CD4-positive, alpha-beta T cell (primary cell): Measurements from ENCODE around the gene RBM34. TPM values are rescaled to one million over a fixed set of nuclear protein-coding genes. Genes with fewer than 3 reads are reported as not detected.
"Not testable (repeated sequence)": the region's sequence is repeated elsewhere in the genome, so short reads cannot be mapped to it uniquely, and the experiment has no call there.

Experiments
- ATAC-seq: fragments of 200-7000 bp; cut with Tn5 transposase; one replicate; pipeline ENCODE4 v1.10.0; 2022; ENCODE audit warnings: mild to moderate bottlenecking; ENCODE audit not compliant: poor library complexity
- CTCF ChIA-PET: fragments of 350-600 bp; sonication (Branson Sonifier 250); formaldehyde crosslinking; loops from one replicate; lab custom pipeline; 2021; ENCODE audit warnings: antibody characterized with exemption, inconsistent platforms; lab: Charles Lee
- POLR2A ChIA-PET: fragments of 350-600 bp; sonication (Branson Sonifier 250); formaldehyde crosslinking; loops from one replicate; lab custom pipeline; 2021; ENCODE audit warnings: antibody characterized with exemption, inconsistent platforms; lab: Charles Lee
- DNase-seq, 14 experiments: peaks; one replicate each; pipeline ENCODE4 v3.0.0-alpha.2; 2013 to 2020; ENCODE audit warnings: mixed read lengths in 2 of 14
- H3K27ac ChIP-seq, 2 donors: one replicate each; pipeline versions ENCODE4 v1.5.1 to v1.7.0; 2013; ENCODE audit warnings: low read length in 2 of 2, low read depth in 1 of 2, mild to moderate bottlenecking in 1 of 2
- H3K27me3 ChIP-seq, 2 experiments: 1 replicate in 1 of 2; 2 replicates in 1 of 2; pipeline versions ENCODE4 v1.6.1 to v1.7.0; 2013; ENCODE audit warnings: low read length in 2 of 2, control low read depth in 1 of 2, mild to moderate bottlenecking in 1 of 2, moderate library complexity in 1 of 2; ENCODE audit not compliant: insufficient read depth in 2 of 2, control insufficient read depth in 1 of 2
- H3K36me3 ChIP-seq: one replicate; pipeline ENCODE4 v1.6.1; 2013; ENCODE audit warnings: low read length, control low read depth; ENCODE audit not compliant: insufficient read depth
- H3K4me1 ChIP-seq: one replicate; pipeline ENCODE4 v1.6.1; 2013; ENCODE audit warnings: low read length, control low read depth; ENCODE audit not compliant: insufficient read depth
- H3K4me3 ChIP-seq: one replicate; pipeline ENCODE4 v1.5.1; 2013; ENCODE audit warnings: mild to moderate bottlenecking, low read length, moderate library complexity
- H3K9me3 ChIP-seq, 2 experiments: 1 replicate in 1 of 2; 2 replicates in 1 of 2; pipeline versions ENCODE4 v1.6.1 to v1.7.0; 2013; ENCODE audit warnings: low read length in 2 of 2, mild to moderate bottlenecking in 2 of 2, control low read depth in 1 of 2, moderate library complexity in 1 of 2; ENCODE audit not compliant: control insufficient read depth in 1 of 2, insufficient read depth in 1 of 2
- H3K27ac Mint-ChIP-seq: one replicate; pipeline ENCODE4 v1.8.0; 2020; ENCODE audit warnings: mixed read lengths
- H3K27me3 Mint-ChIP-seq: one replicate; pipeline ENCODE4 v1.8.0; 2021; ENCODE audit warnings: mixed read lengths
- H3K36me3 Mint-ChIP-seq: one replicate; pipeline ENCODE4 v1.8.0; 2021; ENCODE audit warnings: low read depth, mixed read lengths
- H3K4me1 Mint-ChIP-seq: one replicate; pipeline ENCODE4 v1.8.0; 2021; ENCODE audit warnings: low read depth, mixed read lengths
- H3K4me3 Mint-ChIP-seq: one replicate; pipeline ENCODE4 v1.8.0; 2020; ENCODE audit warnings: mild to moderate bottlenecking, mixed read lengths
- H3K9me3 Mint-ChIP-seq: one replicate; pipeline ENCODE4 v1.8.0; 2020; ENCODE audit warnings: mixed read lengths
- CTCF ChIP-seq: fragments of 200-600 bp; IDR thresholded peaks from one replicate; pipeline ENCODE4 v1.8.0; 2022; ENCODE audit warnings: antibody characterized with exemption, mild to moderate bottlenecking
- intact Hi-C, 2 experiments: fragments of 100-400 bp; cut with DNase I in 1 of 2; cut with micrococcal nuclease in 1 of 2; formaldehyde crosslinking; loops; one replicate each; pipeline versions ENCODE4 v1.15.1 to v1.9.0; 2023 to 2025; cut with DNase I, micrococcal nuclease
- total RNA-seq, 174 experiments: library from RNA in 2 of 174; stranded (reverse) in 2 of 174; gene quantifications; one replicate each; pipeline ENCODE4 v1.2.3 and lab custom pipeline; 2021 to 2026

Gene RBM34
- total RNA-seq, 2 experiments from 2014 or later: 195 to 218 TPM

GRCh38 chr1:235160383-235160956, 580 bp downstream of the RBM34 start:
- Mint-ChIP-seq H3K9me3 (no peaks in the 10 kb centered on the region), H3K4me3 (peak overlapping the region; percentile 95), H3K36me3 (peaks cover 27% of the 10 kb centered on the region), H3K27ac (peak overlapping the region; percentile 97), H3K4me1 (peaks cover 26% of the 10 kb centered on the region), H3K27me3 (no peaks in the 10 kb centered on the region)
- Histone ChIP-seq H3K4me3 (peak overlapping the region; percentile 75), H3K27ac (peak overlapping the region; percentile 82 to 88), H3K36me3 (peaks cover 35% of the 10 kb centered on the region), H3K27me3 (no peaks in the 10 kb centered on the region), H3K4me1 (peaks cover 43% of the 10 kb centered on the region), H3K9me3 (no peaks in the 10 kb centered on the region)
- TF ChIP-seq CTCF: no peak
- CTCF ChIA-PET: interaction anchor here (0.8 to 1.3 kb wide), 8 partner anchors 10 to 257 kb away, joined by 3 to 4 read pairs (median 3); no protein-coding TSS in a partner anchor
- POLR2A ChIA-PET: interaction anchor here (0.6 to 2.1 kb wide), 34 partner anchors 8 to 1635 kb away, joined by 3 to 67 read pairs (median 6); partner anchors contain the start of genes ARID4B, B3GALNT2, COA6 and GGPS1
- intact Hi-C loops: loop anchor here (2.0 to 10.0 kb wide), 5 partner anchors 32 to 168 kb away; partner anchors contain the start of genes ARID4B (in 1 of the 2), GGPS1 (in 1 of the 2) and TOMM20 (in 1 of the 2)
- ATAC-seq (peak; percentile 63), DNase-seq (peak in 4 of 14 experiments; percentile 14 to 79 (median 71))

DNA sequence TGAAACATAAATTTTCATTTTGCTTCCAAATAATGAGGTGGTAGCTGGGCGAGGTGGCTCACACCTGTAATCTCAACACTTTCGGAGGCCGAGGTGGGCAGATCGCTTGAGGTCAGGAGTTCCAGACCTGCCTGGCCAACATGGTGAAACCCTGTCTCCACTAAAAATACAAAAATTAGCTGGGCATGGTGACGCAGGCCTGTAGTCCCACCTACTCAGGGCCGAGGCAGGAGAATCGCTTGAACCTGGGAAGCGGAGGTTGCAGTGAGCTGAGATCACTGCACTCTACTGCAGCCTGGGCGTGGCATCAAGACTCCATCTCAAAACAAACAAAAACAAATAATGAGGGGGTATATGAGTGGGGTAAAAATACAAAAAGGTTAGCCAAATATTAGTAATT, 1.1 kb downstream of the RBM34 start:
- H3K27ac Mint-ChIP-seq: peak overlapping the region; percentile 97

DNA sequence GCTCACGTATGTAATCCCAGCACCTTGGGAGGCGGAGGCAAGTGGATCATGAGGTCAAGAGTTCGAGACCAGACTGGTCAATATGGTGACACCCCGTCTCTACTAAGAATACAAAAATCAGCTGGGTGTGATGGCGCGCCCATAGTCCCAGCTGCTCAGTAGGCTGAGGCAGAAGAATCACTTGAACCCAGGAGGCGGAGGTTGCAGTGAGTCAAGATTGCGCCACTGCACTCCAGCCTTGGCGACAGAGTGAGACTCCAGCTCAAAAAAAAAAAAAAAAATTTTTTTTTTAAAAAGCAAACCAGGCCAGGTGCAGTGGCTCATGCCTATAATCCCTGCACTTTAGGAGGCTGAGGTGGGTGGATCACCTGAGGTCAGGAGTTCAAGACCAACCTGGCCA, 1.8 kb downstream of the RBM34 start:
- peak overlapping the region; percentile 95 for H3K4me3 Mint-ChIP-seq
- H3K27ac ChIP-seq: not testable (repeated sequence)

More for the DNA sequence above, 1.1 kb downstream of the RBM34 start:
- not testable (repeated sequence) for H3K27me3 ChIP-seq, H3K9me3 ChIP-seq, H3K9me3 Mint-ChIP-seq, H3K27me3 Mint-ChIP-seq, DNase-seq, ATAC-seq, H3K27ac ChIP-seq
- peaks cover 26% of the 10 kb centered on the region for H3K4me1 Mint-ChIP-seq
- peak overlapping the region; percentile 75 for H3K4me3 ChIP-seq
- H3K4me1 ChIP-seq: peaks cover 46% of the 10 kb centered on the region
- POLR2A ChIA-PET: interaction anchor here (0.8 to 2.1 kb wide), 4 partner anchors 37 to 787 kb away, joined by 3 to 9 read pairs (median 6); partner anchors contain the start of genes COA6 and TBCE
- H3K36me3 ChIP-seq: peaks cover 39% of the 10 kb centered on the region
- peaks cover 29% of the 10 kb centered on the region for H3K36me3 Mint-ChIP-seq
- peak overlapping the region; percentile 95 for H3K4me3 Mint-ChIP-seq
- CTCF ChIA-PET: interaction anchor here (1.2 kb wide), 1 partner anchor 9 kb away, joined by 3 read pairs; no protein-coding TSS in a partner anchor
- intact Hi-C loops: loop anchor here (2.0 to 10.0 kb wide), 5 partner anchors 31 to 169 kb away; partner anchors contain the start of genes ARID4B (in 1 of the 2), GGPS1 (in 1 of the 2) and TOMM20 (in 1 of the 2)

DNA sequence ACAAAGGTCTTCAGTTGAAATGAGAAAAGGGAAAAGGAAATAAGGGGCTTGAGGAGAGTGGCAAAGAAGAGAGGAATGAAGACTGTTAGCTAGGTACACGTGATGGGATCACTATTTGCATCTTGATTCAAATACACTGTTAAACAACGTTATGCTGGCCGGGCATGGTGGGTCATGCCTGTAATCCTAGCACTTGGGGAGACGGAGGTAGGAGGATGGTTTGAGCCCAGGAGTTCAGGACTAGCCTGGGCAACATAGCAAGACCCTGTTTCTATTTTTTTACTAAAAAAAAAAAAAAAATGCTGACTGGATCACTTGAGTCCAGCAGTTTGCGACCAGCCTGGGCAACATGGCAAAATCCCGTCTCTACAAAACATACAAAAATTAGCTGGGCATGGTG, 2.4 kb downstream of the RBM34 start:
- intact Hi-C loops: no loop called here
- peaks cover 50% of the 10 kb centered on the region for H3K36me3 ChIP-seq
- CTCF ChIA-PET: no interaction called here
- no peak overlapping the region for H3K4me3 ChIP-seq
- no peaks in the 10 kb centered on the region for H3K27me3 Mint-ChIP-seq
- H3K4me1 Mint-ChIP-seq: peaks cover 29% of the 10 kb centered on the region
- H3K4me3 Mint-ChIP-seq: peak overlapping the region; percentile 69
- H3K9me3 ChIP-seq: no peaks in the 10 kb centered on the region
- DNase-seq: no peak
- no peak overlapping the region for H3K27ac ChIP-seq
- POLR2A ChIA-PET: interaction anchor here (1.4 to 1.6 kb wide), 3 partner anchors 32 to 681 kb away, joined by 4 read pairs; no protein-coding TSS in a partner anchor
- no peaks in the 10 kb centered on the region for H3K9me3 Mint-ChIP-seq
- H3K27me3 ChIP-seq: no peaks in the 10 kb centered on the region
- H3K27ac Mint-ChIP-seq: no peak overlapping the region
- ATAC-seq: no peak
- peaks cover 38% of the 10 kb centered on the region for H3K36me3 Mint-ChIP-seq
- TF ChIP-seq CTCF: no peak
- H3K4me1 ChIP-seq: peaks cover 46% of the 10 kb centered on the region

More for the DNA sequence above, 1.8 kb downstream of the RBM34 start:
- intact Hi-C loops, DNase-seq, H3K9me3 Mint-ChIP-seq, H3K27me3 ChIP-seq, CTCF ChIA-PET, H3K27me3 Mint-ChIP-seq, H3K9me3 ChIP-seq, H3K4me3 ChIP-seq, ATAC-seq: not testable (repeated sequence)
- H3K4me1 ChIP-seq: peaks cover 46% of the 10 kb centered on the region
- H3K27ac Mint-ChIP-seq: peak overlapping the region; percentile 97
- peaks cover 46% of the 10 kb centered on the region for H3K36me3 ChIP-seq
- POLR2A ChIA-PET: interaction anchor here (0.6 to 1.6 kb wide), 4 partner anchors 37 to 681 kb away, joined by 3 to 4 read pairs (median 4); no protein-coding TSS in a partner anchor
- peaks cover 32% of the 10 kb centered on the region for H3K36me3 Mint-ChIP-seq
- H3K4me1 Mint-ChIP-seq: peaks cover 26% of the 10 kb centered on the region
